ENCODE results near the gene LEP. TPM values are rescaled to one million over a fixed set of nuclear protein-coding genes. Genes with fewer than 3 reads are reported as not detected.

Gene LEP
- total RNA-seq, 2 experiments from 2014 or later: not detected

- ChIA-PET CTCF (interaction anchor here (2.0 kb wide), 1 partner anchor 10 kb away, joined by 4 read pairs; no protein-coding TSS in a partner anchor), POLR2A (no interaction called here)
- Mint-ChIP-seq H3K36me3 (ENCODE audit: low read depth) (no peaks in the 10 kb centered on the region), H3K27ac (no peak overlapping the region), H3K4me3 (no peak overlapping the region), H3K9me3 (no peaks in the 10 kb centered on the region), H3K4me1 (ENCODE audit: low read depth) (no peaks in the 10 kb centered on the region), H3K27me3 (peaks cover 7% of the 10 kb centered on the region)
- no peak for TF ChIP-seq CTCF (IDR thresholded peaks at IDR 0.05)
- no peak for DNase-seq
- ATAC-seq: no peak
- intact Hi-C loops (cut with micrococcal nuclease): no loop called here
Observed at GRCh38 chr7:128226132-128226980, 14.7 kb upstream of the LEP start.

GRCh38 chr7:128227271-128227670 is 13.8 kb upstream of the LEP start:
- ChIA-PET POLR2A (no interaction called here), CTCF (interaction anchor here (1.1 to 2.2 kb wide), 3 partner anchors 9 to 17 kb away, joined by 3 to 7 read pairs (median 4); no protein-coding TSS in a partner anchor)
- no peaks in the 10 kb centered on the region for H3K4me1 Mint-ChIP-seq (ENCODE audit: low read depth)
- H3K27ac Mint-ChIP-seq: no peak overlapping the region
- no peaks in the 10 kb centered on the region for H3K36me3 Mint-ChIP-seq (ENCODE audit: low read depth)
- no peaks in the 10 kb centered on the region for H3K9me3 Mint-ChIP-seq
- no peak overlapping the region for H3K4me3 Mint-ChIP-seq
- peaks cover 7% of the 10 kb centered on the region for H3K27me3 Mint-ChIP-seq
- intact Hi-C loops (cut with micrococcal nuclease): no loop called here
- no peak for DNase-seq
- TF ChIP-seq CTCF (IDR thresholded peaks at IDR 0.05): no peak
- ATAC-seq: no peak

GRCh38 chr7:128231021-128231420 is 10.1 kb upstream of the LEP start:
- Mint-ChIP-seq H3K4me1 (ENCODE audit: low read depth) (no peaks in the 10 kb centered on the region), H3K4me3 (no peak overlapping the region), H3K27ac (no peak overlapping the region), H3K36me3 (ENCODE audit: low read depth) (no peaks in the 10 kb centered on the region), H3K9me3 (no peaks in the 10 kb centered on the region), H3K27me3 (peaks cover 7% of the 10 kb centered on the region)
- POLR2A ChIA-PET: no interaction called here
- intact Hi-C loops (cut with micrococcal nuclease): no loop called here
- DNase-seq (no peak), ATAC-seq (no peak)
- no peak for TF ChIP-seq CTCF (IDR thresholded peaks at IDR 0.05)
- CTCF ChIA-PET: no interaction called here

- intact Hi-C loops (cut with micrococcal nuclease): no loop called here
- Mint-ChIP-seq H3K4me1 (ENCODE audit: low read depth) (peaks cover 2% of the 10 kb centered on the region), H3K27ac (no peak overlapping the region), H3K27me3 (peaks cover 3% of the 10 kb centered on the region), H3K36me3 (ENCODE audit: low read depth) (no peaks in the 10 kb centered on the region), H3K4me3 (no peak overlapping the region), H3K9me3 (no peaks in the 10 kb centered on the region)
- CTCF ChIA-PET: no interaction called here
- no peak for ATAC-seq
- POLR2A ChIA-PET: no interaction called here
- DNase-seq: no peak
- no peak for TF ChIP-seq CTCF (IDR thresholded peaks at IDR 0.05)
Observed at GRCh38 chr7:128231677-128232076, 9.4 kb upstream of the LEP start.

- Mint-ChIP-seq H3K27ac (no peak overlapping the region), H3K4me3 (no peak overlapping the region), H3K36me3 (ENCODE audit: low read depth) (no peaks in the 10 kb centered on the region), H3K9me3 (peaks cover under 1% of the 10 kb centered on the region), H3K4me1 (ENCODE audit: low read depth) (peaks cover 10% of the 10 kb centered on the region), H3K27me3 (peaks cover 3% of the 10 kb centered on the region)
- intact Hi-C loops (cut with micrococcal nuclease): no loop called here
- ATAC-seq (no peak), DNase-seq (no peak)
- POLR2A ChIA-PET: no interaction called here
- no peak for TF ChIP-seq CTCF (IDR thresholded peaks at IDR 0.05)
- CTCF ChIA-PET: no interaction called here
Observed at GRCh38 chr7:128233471-128233870, 7.6 kb upstream of the LEP start.

Data from activated CD8-positive, alpha-beta T cell treated with anti-CD3 and anti-CD28 coated beads for 36 hours (primary cell).